Measurements from ENCODE around the gene ELMO3.

Gene ELMO3, protein sequence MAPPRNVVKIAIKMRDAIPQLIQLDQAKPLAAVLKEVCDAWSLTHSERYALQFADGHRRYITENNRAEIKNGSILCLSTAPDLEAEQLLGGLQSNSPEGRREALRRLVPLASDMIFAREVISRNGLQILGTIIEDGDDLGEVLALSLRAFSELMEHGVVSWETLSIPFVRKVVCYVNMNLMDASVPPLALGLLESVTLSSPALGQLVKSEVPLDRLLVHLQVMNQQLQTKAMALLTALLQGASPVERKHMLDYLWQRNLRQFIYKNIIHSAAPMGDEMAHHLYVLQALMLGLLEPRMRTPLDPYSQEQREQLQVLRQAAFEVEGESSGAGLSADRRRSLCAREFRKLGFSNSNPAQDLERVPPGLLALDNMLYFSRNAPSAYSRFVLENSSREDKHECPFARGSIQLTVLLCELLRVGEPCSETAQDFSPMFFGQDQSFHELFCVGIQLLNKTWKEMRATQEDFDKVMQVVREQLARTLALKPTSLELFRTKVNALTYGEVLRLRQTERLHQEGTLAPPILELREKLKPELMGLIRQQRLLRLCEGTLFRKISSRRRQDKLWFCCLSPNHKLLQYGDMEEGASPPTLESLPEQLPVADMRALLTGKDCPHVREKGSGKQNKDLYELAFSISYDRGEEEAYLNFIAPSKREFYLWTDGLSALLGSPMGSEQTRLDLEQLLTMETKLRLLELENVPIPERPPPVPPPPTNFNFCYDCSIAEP

DNA sequence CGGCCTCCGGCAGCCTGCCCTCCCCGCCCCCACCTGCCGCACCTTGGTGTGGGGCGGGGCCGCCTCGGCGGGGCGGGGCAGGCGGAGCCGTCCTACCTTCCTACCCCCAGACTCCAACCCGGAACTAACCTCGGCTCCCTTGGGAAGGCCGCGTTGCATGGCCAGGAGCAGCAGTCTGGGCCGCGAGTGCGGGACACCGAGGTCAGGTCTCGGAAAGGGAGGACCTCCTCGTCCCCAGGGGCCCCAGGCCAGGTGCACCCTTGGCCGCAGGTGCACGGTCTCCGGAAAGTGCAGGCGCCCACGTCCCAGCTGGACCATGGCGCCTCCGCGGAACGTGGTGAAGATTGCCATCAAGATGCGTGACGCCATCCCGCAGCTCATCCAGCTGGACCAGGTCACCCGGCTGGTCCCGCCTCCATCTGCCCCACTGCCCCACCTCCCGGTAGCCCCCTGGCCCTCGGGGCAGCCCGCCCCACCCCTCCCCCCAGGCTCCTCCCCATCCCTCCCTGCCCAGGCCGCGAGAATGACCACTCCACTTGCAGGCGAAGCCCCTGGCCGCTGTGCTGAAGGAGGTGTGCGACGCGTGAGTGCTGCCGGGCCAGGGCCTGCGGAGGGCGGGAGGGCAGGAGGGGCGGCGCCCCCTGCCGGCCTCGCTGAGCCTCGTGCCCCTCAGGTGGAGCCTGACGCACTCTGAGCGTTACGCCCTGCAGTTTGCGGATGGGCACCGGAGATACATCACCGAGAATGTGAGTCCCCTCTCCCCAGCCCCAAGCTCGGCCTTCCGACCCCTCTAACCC is at the start of gene ELMO3:
Gene ELMO3, plus strand, starts transcription at position 121 of the 797 bp plus-strand sequence. Its CDS starts 196 bp downstream, at position 317.
- DNase-seq = peak in 1 of 51 donors; percentile 20

DNA sequence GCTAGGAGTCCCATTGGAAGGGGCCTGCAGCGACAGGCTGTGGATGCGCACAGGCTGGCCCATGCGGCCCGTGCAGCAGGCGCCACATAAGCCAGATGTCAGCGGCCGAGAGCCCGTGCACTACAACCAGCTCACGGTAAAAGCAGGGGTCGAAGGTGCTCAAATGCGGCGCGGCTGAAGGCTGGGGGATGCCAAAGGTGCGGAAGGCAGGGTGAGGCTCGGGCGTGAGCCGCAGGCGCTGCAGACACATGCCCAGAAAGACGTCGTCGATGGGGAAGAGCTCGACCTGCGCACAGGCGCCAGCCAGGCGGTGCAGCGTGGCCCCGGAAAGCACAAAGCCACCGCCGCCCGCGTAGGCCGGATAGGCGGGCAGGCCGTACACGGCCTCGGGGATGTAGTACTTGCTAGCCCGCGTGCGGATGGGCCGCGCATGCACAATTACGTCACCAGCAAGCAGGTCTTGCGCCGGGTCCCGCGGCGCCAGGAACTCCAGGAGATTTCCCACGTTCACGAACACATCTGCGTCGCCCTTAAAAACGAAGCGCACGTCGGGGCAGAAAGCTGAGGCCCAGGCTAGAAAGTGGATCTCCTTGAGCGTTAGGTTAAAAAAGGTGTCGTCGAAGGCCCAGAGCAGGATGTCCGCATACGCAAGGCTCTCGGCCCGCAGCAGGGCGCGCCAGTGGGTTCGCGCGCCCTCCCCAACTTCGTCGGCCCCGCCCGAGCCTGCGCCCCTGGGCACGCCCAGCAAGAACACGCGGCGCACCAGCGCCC is 49.5 kb upstream of the ELMO3 start:
- no peak for DNase-seq

GRCh38 chr16:67150047-67150832 is 48.7 kb upstream of the ELMO3 start:
- peak in 4 of 51 donors; percentile 10 to 39 (median 20) for DNase-seq

DNA sequence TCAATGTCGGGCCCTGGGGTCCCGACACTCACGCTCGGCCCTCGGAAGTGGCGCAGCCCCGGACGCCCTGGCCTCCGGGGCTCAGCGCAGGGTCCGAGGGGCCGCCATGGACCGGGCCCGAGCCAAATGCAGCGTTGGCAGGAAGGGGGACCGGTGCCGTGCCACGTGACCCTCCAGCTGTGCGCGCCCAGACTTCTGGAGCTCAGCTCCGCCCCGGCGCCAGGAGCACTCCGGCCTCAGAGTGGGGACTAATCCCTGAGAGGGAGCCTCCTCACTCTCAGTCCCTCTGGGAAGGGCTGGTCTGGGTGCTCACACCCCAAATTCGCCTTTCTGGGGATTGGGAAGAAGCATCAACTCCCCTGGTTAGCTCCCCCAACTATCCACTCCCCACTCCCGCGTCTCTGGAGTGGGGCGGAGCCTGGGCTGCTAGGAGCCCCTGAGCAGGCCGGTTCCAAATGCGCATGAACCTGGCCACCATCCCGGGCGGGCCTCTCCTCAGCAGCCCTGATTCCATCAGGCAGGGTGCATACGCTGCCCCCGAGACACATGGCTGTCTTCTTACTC is 48.0 kb upstream of the ELMO3 start, which contains the start of gene B3GNT9:
Gene B3GNT9, minus strand, starts transcription at position 166 of the 564 bp plus-strand sequence. CDS start 513 bp downstream, outside the sequence.
- peak in 42 of 51 donors; percentile 29 to 82 (median 62) for DNase-seq

DNA sequence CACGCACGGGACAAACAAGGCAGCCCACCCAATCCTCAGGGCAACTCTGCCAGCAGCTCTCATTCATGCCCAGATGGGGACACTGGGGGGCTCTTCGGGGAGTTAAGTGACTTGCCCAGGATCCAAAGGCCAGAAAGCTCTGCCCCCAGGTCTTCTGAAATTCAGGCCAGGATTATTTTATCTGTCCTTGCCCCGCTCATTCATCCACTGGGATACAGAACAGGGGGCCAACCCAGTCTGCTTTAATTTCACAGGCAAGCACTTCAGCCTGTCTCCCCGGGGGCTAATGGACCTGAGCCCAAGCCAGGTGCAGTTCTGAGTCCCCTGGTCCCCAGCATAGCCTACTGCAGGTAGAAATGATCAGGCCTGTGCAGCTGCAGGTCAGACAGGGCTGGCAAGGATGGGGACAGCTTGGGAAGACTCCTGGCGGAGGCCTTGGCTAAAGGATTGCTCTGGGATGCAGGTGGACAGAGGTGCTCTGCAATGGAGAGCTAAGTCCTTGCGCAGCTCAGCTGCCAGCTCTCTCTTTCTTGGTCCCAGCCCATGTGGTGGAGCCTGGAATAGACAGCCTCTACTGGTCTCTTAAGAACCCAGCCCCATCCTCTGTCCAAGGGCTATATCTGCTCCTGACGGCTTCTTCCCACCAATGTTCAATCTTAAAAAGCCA is 47.4 kb upstream of the ELMO3 start:
- no peak for DNase-seq

DNA sequence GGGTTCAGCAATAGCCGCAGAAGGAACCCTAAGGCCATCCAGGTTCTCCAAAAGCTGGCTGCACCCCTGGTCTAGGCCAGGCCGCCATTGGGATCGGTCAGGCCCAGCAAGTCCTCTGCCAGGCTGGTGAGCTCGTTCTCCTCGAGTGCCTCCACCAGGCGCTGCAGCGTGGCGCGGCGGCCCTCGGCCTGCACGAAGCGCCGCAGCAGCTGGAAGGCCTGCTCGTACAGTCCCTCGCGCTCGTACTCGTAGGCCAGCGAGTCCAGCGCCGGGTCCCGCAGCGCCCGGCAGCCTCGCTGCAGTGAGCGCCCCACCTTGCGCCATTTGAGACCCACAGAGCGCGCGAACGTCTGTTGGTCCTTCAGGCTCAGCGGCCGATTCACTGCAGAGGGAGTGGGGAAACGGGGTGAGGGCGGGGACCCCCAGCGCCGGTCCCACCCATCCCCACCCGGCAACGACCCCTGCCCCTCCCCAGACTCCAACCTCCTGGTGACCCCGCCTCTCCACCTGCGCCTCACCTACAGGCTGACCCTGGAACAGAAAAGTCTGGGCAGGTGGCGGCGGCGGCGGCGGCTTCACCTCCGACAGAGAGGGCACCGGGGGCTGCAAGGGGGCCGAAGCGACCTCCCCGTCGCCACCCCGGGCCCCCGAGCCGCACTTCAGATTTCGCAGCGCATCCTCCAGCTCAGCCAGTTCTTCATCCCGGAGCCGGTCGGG is 44.2 kb upstream of the ELMO3 start:
- DNase-seq = no peak

GRCh38 chr16:67155295-67156142 is 43.4 kb upstream of the ELMO3 start:
- peak in 46 of 51 donors; percentile 23 to 89 (median 62) for DNase-seq

- no peak for DNase-seq
Observed at GRCh38 chr16:67156143-67156844, 42.6 kb upstream of the ELMO3 start.

GRCh38 chr16:67157106-67157748 is 41.7 kb upstream of the ELMO3 start:
- DNase-seq = no peak

- no peak for DNase-seq
Observed at GRCh38 chr16:67157892-67158635, 40.9 kb upstream of the ELMO3 start.

GRCh38 chr16:67158637-67159600 is 40.0 kb upstream of the ELMO3 start:
- peak in 1 of 51 donors; percentile 24 for DNase-seq

DNA sequence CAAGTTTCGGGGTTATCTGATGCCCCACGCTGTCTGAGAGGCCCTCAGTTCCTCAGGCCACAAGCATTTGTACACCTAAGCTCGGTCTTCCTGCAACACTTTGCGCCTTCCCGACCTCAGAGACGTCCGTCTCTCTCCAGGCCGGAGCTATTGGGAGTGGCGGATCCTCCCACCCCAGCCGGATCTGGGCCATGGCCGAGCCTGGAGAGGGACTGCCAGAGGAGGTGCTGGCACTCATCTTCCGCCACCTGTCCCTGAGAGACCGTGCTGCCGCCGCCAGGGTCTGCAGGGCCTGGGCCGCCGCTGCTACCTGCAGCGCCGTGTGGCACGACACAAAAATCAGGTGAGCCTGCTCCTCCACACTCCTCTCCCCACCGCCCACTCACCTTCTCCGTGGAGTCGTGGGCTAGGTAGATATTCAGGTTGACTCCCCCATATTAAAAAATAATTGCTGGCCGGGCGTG is 37.3 kb upstream of the ELMO3 start:
- DNase-seq = no peak

DNA sequence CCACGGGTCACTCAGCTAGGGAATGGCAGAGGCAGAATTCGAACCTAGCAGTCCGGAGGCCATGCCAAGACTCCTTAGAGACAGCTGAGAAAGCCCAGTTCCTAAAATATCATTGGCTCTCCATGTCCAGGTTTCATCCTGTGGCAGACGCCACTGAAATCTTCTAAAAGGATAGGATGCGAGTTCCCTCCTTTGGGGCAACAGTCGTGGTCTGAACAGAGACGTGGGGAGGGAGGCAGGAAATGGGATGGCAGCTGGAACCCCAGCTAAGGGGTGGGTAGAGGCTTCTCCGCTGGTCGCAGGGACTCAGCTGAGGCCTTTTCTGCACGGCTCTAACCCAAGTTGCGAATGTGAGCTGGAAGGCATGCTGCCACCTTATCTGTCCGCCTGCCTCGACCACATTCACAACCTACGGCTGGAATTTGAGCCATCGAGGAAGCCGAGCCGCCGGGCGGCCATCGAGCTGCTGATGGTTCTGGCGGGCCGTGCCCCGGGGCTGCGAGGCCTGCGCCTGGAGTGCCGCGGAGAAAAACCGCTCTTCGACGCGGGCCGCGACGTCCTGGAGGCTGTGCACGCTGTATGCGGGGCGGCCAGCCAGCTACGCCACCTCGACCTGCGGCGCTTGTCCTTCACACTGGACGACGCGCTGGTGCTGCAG is 36.3 kb upstream of the ELMO3 start:
- no peak for DNase-seq

Measured in hypothalamus (tissue), 51 donors.